Measurements from ENCODE around the gene RXFP4. TPM values are rescaled to one million over a fixed set of nuclear protein-coding genes. Genes with fewer than 3 reads are reported as not detected.

The RXFP4 gene
- total and polyA plus RNA-seq, 2 of the 13 experiments (the other 11 are each of a cell fraction or from before 2014, with no cell fraction given) = 0.38 to 1.4 TPM

DNA sequence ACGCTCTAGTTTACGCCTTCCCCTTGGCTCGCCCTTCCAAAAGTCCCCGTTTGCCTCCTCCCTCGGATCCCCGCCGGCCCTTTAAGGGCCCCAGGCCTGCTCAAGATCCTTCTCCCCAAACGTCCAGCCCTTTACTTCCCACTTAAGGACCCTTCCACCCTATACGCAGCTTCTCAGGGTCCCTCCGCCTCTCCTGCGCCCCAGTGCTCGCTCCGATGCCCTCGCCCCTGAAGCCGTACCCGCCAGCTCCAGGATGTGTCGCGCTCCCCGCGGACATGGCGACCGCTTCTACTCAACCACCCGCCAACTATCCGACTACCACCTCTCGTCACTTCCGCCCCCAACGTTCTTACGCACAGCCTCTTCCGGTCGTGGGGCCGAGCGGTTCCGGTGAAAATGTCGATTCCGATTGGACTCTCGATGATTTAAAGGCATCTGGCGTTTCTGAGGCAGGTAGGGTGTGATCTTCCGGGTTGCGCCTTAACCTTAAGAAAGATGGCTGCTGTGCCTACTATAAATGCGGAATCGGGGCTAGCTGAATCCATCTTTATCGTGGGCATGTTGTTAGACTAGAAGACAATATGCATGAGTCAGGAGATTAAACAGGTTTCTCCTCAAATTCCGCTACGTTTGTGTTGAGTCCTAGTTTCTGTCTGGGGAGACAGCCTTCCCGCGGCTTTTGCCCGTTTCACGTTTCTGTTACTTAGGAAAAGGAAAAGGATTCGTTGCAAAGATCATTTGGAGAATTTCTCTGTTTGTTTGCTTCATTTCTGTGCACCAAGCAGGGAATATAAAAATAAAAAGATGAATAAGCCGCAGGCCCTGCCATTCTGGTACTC is 7.1 kb upstream of the RXFP4 start, which contains the start of gene KHDC4 (continued):
- TF ChIP-seq, protein P1, sequence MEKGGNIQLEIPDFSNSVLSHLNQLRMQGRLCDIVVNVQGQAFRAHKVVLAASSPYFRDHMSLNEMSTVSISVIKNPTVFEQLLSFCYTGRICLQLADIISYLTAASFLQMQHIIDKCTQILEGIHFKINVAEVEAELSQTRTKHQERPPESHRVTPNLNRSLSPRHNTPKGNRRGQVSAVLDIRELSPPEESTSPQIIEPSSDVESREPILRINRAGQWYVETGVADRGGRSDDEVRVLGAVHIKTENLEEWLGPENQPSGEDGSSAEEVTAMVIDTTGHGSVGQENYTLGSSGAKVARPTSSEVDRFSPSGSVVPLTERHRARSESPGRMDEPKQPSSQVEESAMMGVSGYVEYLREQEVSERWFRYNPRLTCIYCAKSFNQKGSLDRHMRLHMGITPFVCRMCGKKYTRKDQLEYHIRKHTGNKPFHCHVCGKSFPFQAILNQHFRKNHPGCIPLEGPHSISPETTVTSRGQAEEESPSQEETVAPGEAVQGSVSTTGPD (CRISPR knock-in tag; IDR thresholded peaks at IDR 0.05) = no peak
- TF ChIP-seq SP1 (IDR thresholded peaks at IDR 0.05) = no peak
- TF ChIP-seq SP1 (CRISPR knock-in tag; IDR thresholded peaks at IDR 0.05) = peak; percentile 53
- TF ChIP-seq ZBTB8A (CRISPR knock-in tag; IDR thresholded peaks at IDR 0.05; ENCODE audit: borderline replicate concordance, low read depth) = no peak
- TF ChIP-seq ZC3H4 (CRISPR knock-in tag; IDR thresholded peaks at IDR 0.05; ENCODE audit: borderline replicate concordance) = no peak
- no peak for TF ChIP-seq ZNF256 (CRISPR knock-in tag; conservative IDR thresholded peaks at IDR 0.05)
- TF ChIP-seq HMG20B (CRISPR knock-in tag; conservative IDR thresholded peaks at IDR 0.05) = no peak
- TF ChIP-seq MAFG (CRISPR knock-in tag; IDR thresholded peaks at IDR 0.05) = no peak
- TF ChIP-seq SMYD3 (CRISPR knock-in tag; IDR thresholded peaks at IDR 0.05) = 0 out of 2 replicates have a peak, but pooled peaks have one; percentile 44
- no peak for TF ChIP-seq ZNF264 (CRISPR knock-in tag; IDR thresholded peaks at IDR 0.05)
- TF ChIP-seq BORCS8-MEF2B (CRISPR knock-in tag; IDR thresholded peaks at IDR 0.05) = peak; percentile 57; the same call in 1 of the 2 replicates
- no peak; the same call in 1 of the 2 replicates for TF ChIP-seq ZSCAN5A (CRISPR knock-in tag; IDR thresholded peaks at IDR 0.05; ENCODE audit: borderline replicate concordance)
- peak; percentile 88 for TF ChIP-seq ZNF580 (CRISPR knock-in tag; IDR thresholded peaks at IDR 0.05; ENCODE audit: borderline replicate concordance, low read depth)
- no peak for TF ChIP-seq ZNF562 (CRISPR knock-in tag; IDR thresholded peaks at IDR 0.05; ENCODE audit: borderline replicate concordance)
- peak; percentile 76; the same call in 1 of the 2 replicates for TF ChIP-seq KDM5B (CRISPR knock-in tag; IDR thresholded peaks at IDR 0.05; ENCODE audit: borderline replicate concordance)
- TF ChIP-seq GPN1 (CRISPR knock-in tag; IDR thresholded peaks at IDR 0.05; ENCODE audit: borderline replicate concordance) = no peak
- 0 out of 2 replicates have a peak, but pooled peaks have one; percentile 10 for TF ChIP-seq RFX5 (IDR thresholded peaks at IDR 0.05; ENCODE audit: low read depth, low read length)
- TF ChIP-seq SUZ12 (IDR thresholded peaks at IDR 0.05; ENCODE audit: low read depth, low read length) = no peak
- no peak for TF ChIP-seq ZBTB14 (CRISPR knock-in tag; IDR thresholded peaks at IDR 0.05)
- TF ChIP-seq ZNF331 (CRISPR knock-in tag; IDR thresholded peaks at IDR 0.05) = peak; percentile 80
- TF ChIP-seq ZNF276 (CRISPR knock-in tag; IDR thresholded peaks at IDR 0.05; ENCODE audit: low read depth) = 0 out of 2 replicates have a peak, but pooled peaks have one; percentile 33
- TF ChIP-seq EHMT2 (IDR thresholded peaks at IDR 0.05; ENCODE audit: borderline replicate concordance, low read depth, low read length) = no peak

Data from HepG2 (cell line).